GM06990 (cell line): Measurements from ENCODE around the gene IL32.

Experiments
- DNase-seq: peaks from one replicate; pipeline ENCODE4 v3.0.0-alpha.2; 2011; ENCODE audit not compliant: insufficient read length; ENCODE audit errors: extremely low read depth
- H3K27me3 ChIP-seq: replicated peaks from 2 replicates; pipeline ENCODE4 v1.6.0; 2011; ENCODE audit warnings: low read length; ENCODE audit not compliant: control insufficient read depth, insufficient read depth
- H3K36me3 ChIP-seq: 2 replicates; pipeline ENCODE4 v1.5.1; 2011; ENCODE audit warnings: low read length; ENCODE audit not compliant: control insufficient read depth, insufficient read depth
- H3K4me3 ChIP-seq: replicated peaks from 2 replicates; pipeline ENCODE4 v1.5.1; 2011; ENCODE audit warnings: low read depth, mild to moderate bottlenecking, control low read depth, low read length
- CTCF ChIP-seq: IDR thresholded peaks from 2 replicates; pipeline ENCODE4 v1.5.1; 2011; ENCODE audit warnings: low read length, control low read depth, mild to moderate bottlenecking, inconsistent platforms; ENCODE audit not compliant: insufficient read depth, poor library complexity, severe bottlenecking

The IL32 gene

DNA sequence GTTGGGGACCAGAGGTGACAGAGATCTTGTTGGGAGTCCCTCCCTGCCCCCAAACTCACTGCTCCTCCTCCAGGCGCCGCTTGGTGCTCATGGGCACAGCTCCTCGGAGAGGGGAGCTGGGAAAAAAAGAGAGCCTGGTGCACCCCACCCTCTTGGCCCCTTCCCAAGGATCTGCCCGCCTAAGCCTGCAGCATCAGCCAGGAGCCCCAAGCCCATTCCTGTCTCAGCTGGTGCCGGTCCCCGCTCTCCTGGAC, 42.1 kb upstream of the IL32 start:
- no peak for DNase-seq
- Histone ChIP-seq H3K4me3 (peak overlapping the region; percentile 82), H3K36me3 (peaks cover 15% of the 10 kb centered on the region), H3K27me3 (no peaks in the 10 kb centered on the region)
- TF ChIP-seq CTCF, result no peak

GRCh38 chr16:3023669-3024478, 41.6 kb upstream of the IL32 start, which contains the start of the genes HCFC1R1 and THOC6:
HCFC1R1 (minus strand) TSS chr16:3023942; CDS start chr16:3023941, 1 bp downstream.
THOC6 (plus strand) TSS chr16:3024035; CDS start chr16:3024327, 292 bp downstream.
- peak within 1 kb of the TSS; percentile 82 for H3K4me3 ChIP-seq
- H3K27me3 ChIP-seq, result no peaks in the 10 kb centered on the region; the same call in none of the 2 replicates
- DNase-seq, result peak; percentile 95
- TF ChIP-seq CTCF, result no peak
- peaks cover 15% of the 10 kb centered on the region for H3K36me3 ChIP-seq

GRCh38 chr16:3025032-3026002, 40.1 kb upstream of the IL32 start:
- no peak for TF ChIP-seq CTCF
- H3K36me3 ChIP-seq, result peaks cover 15% of the 10 kb centered on the region
- no peak overlapping the region for H3K4me3 ChIP-seq
- H3K27me3 ChIP-seq, result peaks cover 5% of the 10 kb centered on the region
- DNase-seq, result no peak

- no peak overlapping the region for H3K4me3 ChIP-seq
These were observed 39.4 kb upstream of the IL32 start for GRCh38 chr16:3026003-3026378.

More at GRCh38 chr16:3026003-3026378, 39.4 kb upstream of the IL32 start:
- DNase-seq, result no peak
- H3K27me3 ChIP-seq, result peaks cover 5% of the 10 kb centered on the region
- peaks cover 15% of the 10 kb centered on the region for H3K36me3 ChIP-seq
- no peak for TF ChIP-seq CTCF
